H1 (cell line): ENCODE measurements around the gene LGI4. TPM values are rescaled to one million over a fixed set of nuclear protein-coding genes. Genes with fewer than 3 reads are reported as not detected.

Experiments used
- CTCF ChIA-PET: fragments of 300-600 bp; sonication (Branson Sonifier 250); formaldehyde crosslinking; loops from one replicate; lab custom pipeline; 2021; ENCODE audit not compliant: partially characterized antibody; lab: Charles Lee
- POLR2A ChIA-PET: fragments of 300-600 bp; sonication (Branson Sonifier 250); formaldehyde crosslinking; loops from one replicate; lab custom pipeline; 2021; ENCODE audit warnings: inconsistent platforms; ENCODE audit not compliant: partially characterized antibody; lab: Charles Lee
- DNase-seq, 2 experiments: peaks; one replicate each; pipeline versions ENCODE4 v3.0.0 to v3.0.0-alpha.2; 2010 to 2022; ENCODE audit warnings: low spot score in 2 of 2, low read depth in 1 of 2, mixed read lengths in 1 of 2
- FAIRE-seq: peaks from 2 replicates; lab custom pipeline; 2011; peaks lifted over from hg19 to GRCh38; lab: Jason Lieb, UNC
- H2AFZ ChIP-seq: 2 replicates; pipeline ENCODE4 v1.8.1; 2012; ENCODE audit warnings: low read length, inconsistent platforms
- H2AK5ac ChIP-seq: 2 replicates; pipeline ENCODE4 v1.6.1; 2013; ENCODE audit warnings: low read depth, low read length
- H2BK120ac ChIP-seq: replicated peaks from 2 replicates; pipeline ENCODE3; 2013; ENCODE audit warnings: low read depth, low read length, inconsistent platforms
- H2BK12ac ChIP-seq: 2 replicates; pipeline ENCODE4 v1.6.1; 2013; ENCODE audit warnings: low read depth, low read length
- H2BK15ac ChIP-seq: 2 replicates; pipeline ENCODE4 v1.6.1; 2013; ENCODE audit warnings: low read length
- H2BK20ac ChIP-seq: 2 replicates; pipeline ENCODE4 v1.6.1; 2013; ENCODE audit warnings: low read length
- H2BK5ac ChIP-seq: 2 replicates; pipeline ENCODE4 v1.6.1; 2013; ENCODE audit warnings: low read depth, low read length
- H3K14ac ChIP-seq: 2 replicates; pipeline ENCODE4 v1.6.1; 2013; ENCODE audit warnings: inconsistent platforms; ENCODE audit not compliant: insufficient read length
- H3K18ac ChIP-seq: 2 replicates; pipeline ENCODE4 v1.6.1; 2013; ENCODE audit warnings: low read length; ENCODE audit errors: extremely low read depth
- H3K23ac ChIP-seq: 2 replicates; pipeline ENCODE4 v1.6.1; 2013; ENCODE audit warnings: inconsistent platforms; ENCODE audit not compliant: insufficient read length
- H3K23me2 ChIP-seq: 2 replicates; pipeline ENCODE4 v1.6.1; 2013; ENCODE audit warnings: low read depth, low read length
- H3K27ac ChIP-seq: 2 replicates; pipeline ENCODE4 v1.6.1; 2011; ENCODE audit warnings: low read depth, low read length, inconsistent platforms
- H3K27me3 ChIP-seq, 4 experiments: replicated peaks in 1 of 4; 1 replicate in 1 of 4; 2 replicates in 3 of 4; pipeline versions ENCODE4 v1.6.1 to v1.8.1; 2011 to 2013; ENCODE audit warnings: low read length in 3 of 4, mild to moderate bottlenecking in 3 of 4, inconsistent platforms in 2 of 4, mixed read lengths in 2 of 4, moderate library complexity in 1 of 4; ENCODE audit not compliant: control insufficient read depth in 3 of 4, insufficient read depth in 3 of 4; ENCODE audit errors: extremely low read depth in 1 of 4
- H3K36me3 ChIP-seq, 4 experiments: 2 replicates each; pipeline versions ENCODE4 v1.6.1 to v1.8.1; 2011 to 2013; ENCODE audit warnings: mild to moderate bottlenecking in 4 of 4, low read length in 3 of 4, moderate library complexity in 2 of 4, control low read depth in 1 of 4, inconsistent platforms in 1 of 4; ENCODE audit not compliant: insufficient read depth in 4 of 4, control insufficient read depth in 2 of 4
- H3K4ac ChIP-seq: replicated peaks from 2 replicates; pipeline ENCODE3; 2013; ENCODE audit warnings: low read length, low read depth, mixed read lengths, inconsistent platforms; ENCODE audit not compliant: insufficient read length
- H3K4me1 ChIP-seq, 4 experiments: replicated peaks in 1 of 4; 1 replicate in 1 of 4; 2 replicates in 3 of 4; pipeline versions ENCODE4 v1.6.1 to v1.8.1; 2011 to 2013; ENCODE audit warnings: low read length in 3 of 4, inconsistent platforms in 2 of 4, mixed read lengths in 1 of 4; ENCODE audit not compliant: insufficient read depth in 4 of 4, control insufficient read depth in 3 of 4
- H3K4me2 ChIP-seq, 2 experiments: 2 replicates each; pipeline versions ENCODE4 v1.6.1 to v1.8.1; 2011 to 2013; ENCODE audit warnings: low read depth in 2 of 2, low read length in 2 of 2, control low read depth in 1 of 2, inconsistent platforms in 1 of 2, mild to moderate bottlenecking in 1 of 2; ENCODE audit not compliant: insufficient read depth in 1 of 2
- H3K4me3 ChIP-seq, 4 experiments: fragments of 200-600, 300-600 bp in 1 of 4; sonication (generic), shearing (Covaris generic), sonication (Bioruptor Twin) in 1 of 4; 2 replicates each; pipeline versions ENCODE4 v1.5.1 to v1.8.1; 2011 to 2016; ENCODE audit warnings: low read length in 4 of 4, low read depth in 3 of 4, control low read depth in 2 of 4, inconsistent platforms in 2 of 4, mild to moderate bottlenecking in 2 of 4, mixed read lengths in 1 of 4, moderate library complexity in 1 of 4; ENCODE audit not compliant: insufficient read depth in 2 of 4; ENCODE audit errors: extremely low read depth in 1 of 4
- H3K56ac ChIP-seq: replicated peaks from 2 replicates; pipeline ENCODE3; 2013; ENCODE audit warnings: low read depth, mild to moderate bottlenecking, mixed read lengths, low read length, inconsistent platforms; ENCODE audit not compliant: insufficient read length
- H3K79me1 ChIP-seq: 2 replicates; pipeline ENCODE4 v1.6.1; 2013; ENCODE audit warnings: low read depth, low read length, control low read depth
- H3K79me2 ChIP-seq, 2 experiments: 2 replicates each; pipeline versions ENCODE4 v1.6.1 to v1.8.1; 2012 to 2013; ENCODE audit warnings: low read length in 2 of 2, mild to moderate bottlenecking in 2 of 2, inconsistent platforms in 1 of 2; ENCODE audit not compliant: insufficient read depth in 2 of 2, control insufficient read depth in 1 of 2
- H3K9ac ChIP-seq, 4 experiments: replicated peaks in 1 of 4; 1 replicate in 1 of 4; 2 replicates in 3 of 4; pipeline versions ENCODE4 v1.6.1 to v1.8.1; 2011 to 2013; ENCODE audit warnings: low read depth in 3 of 4, low read length in 3 of 4, control low read depth in 2 of 4, mild to moderate bottlenecking in 2 of 4, moderate library complexity in 2 of 4, inconsistent platforms in 1 of 4; ENCODE audit errors: extremely low read depth in 1 of 4
- H3K9me3 ChIP-seq, 2 experiments: 2 replicates each; pipeline versions ENCODE4 v1.6.1 to v1.8.1; 2012 to 2013; ENCODE audit warnings: mild to moderate bottlenecking in 2 of 2, moderate library complexity in 2 of 2, control low read depth in 1 of 2, inconsistent platforms in 1 of 2, low read depth in 1 of 2, low read length in 1 of 2, mixed read lengths in 1 of 2; ENCODE audit not compliant: insufficient read depth in 2 of 2
- H4K20me1 ChIP-seq, 2 experiments: replicated peaks in 1 of 2; 2 replicates each; pipeline versions ENCODE3 to v1.8.1; 2011 to 2013; ENCODE audit warnings: inconsistent platforms in 2 of 2, low read length in 2 of 2, mild to moderate bottlenecking in 1 of 2; ENCODE audit not compliant: insufficient read depth in 2 of 2, control insufficient read depth in 1 of 2
- H4K5ac ChIP-seq: 2 replicates; pipeline ENCODE4 v1.6.1; 2013; ENCODE audit warnings: low read length, low read depth, mixed read lengths, inconsistent platforms; ENCODE audit not compliant: insufficient read length
- H4K8ac ChIP-seq: 2 replicates; pipeline ENCODE4 v1.8.0; 2013; ENCODE audit warnings: mild to moderate bottlenecking, moderate library complexity, low read length, inconsistent platforms; ENCODE audit not compliant: insufficient read depth; ENCODE audit errors: extremely low read depth
- H4K91ac ChIP-seq: replicated peaks from 2 replicates; pipeline ENCODE3; 2013; ENCODE audit warnings: low read length, mixed read lengths, inconsistent platforms; ENCODE audit not compliant: insufficient read length
- BRCA1 ChIP-seq: IDR thresholded peaks from 2 replicates; pipeline ENCODE4 v1.6.1; 2012; ENCODE audit warnings: low read depth, low read length, improper control_type of control experiment
- EGR1 ChIP-seq: IDR thresholded peaks from 2 replicates; pipeline ENCODE4 v1.6.1; 2011; ENCODE audit warnings: low read depth, low read length, borderline replicate concordance
- EP300 ChIP-seq, 2 experiments: IDR thresholded peaks; 1 replicate in 1 of 2; 2 replicates in 1 of 2; pipeline ENCODE4 v1.6.1; 2011 to 2012; ENCODE audit warnings: low read depth in 2 of 2, low read length in 2 of 2, mild to moderate bottlenecking in 2 of 2, borderline replicate concordance in 1 of 2, inconsistent platforms in 1 of 2, moderate library complexity in 1 of 2
- EZH2 ChIP-seq: fragments of 200-600 bp; sonication (generic); IDR thresholded peaks from 2 replicates; pipeline ENCODE4 v1.7.1; 2012; ENCODE audit warnings: low read depth, mild to moderate bottlenecking, moderate library complexity, low read length, inconsistent platforms; ENCODE audit not compliant: severe bottlenecking
- MAFK ChIP-seq: IDR thresholded peaks from 2 replicates; pipeline ENCODE4 v1.6.1; 2012; ENCODE audit warnings: low read depth, mild to moderate bottlenecking, improper control_type of control experiment, low read length
- RXRA ChIP-seq: IDR thresholded peaks from 2 replicates; pipeline ENCODE4 v1.6.1; 2011; ENCODE audit warnings: low read depth, mild to moderate bottlenecking, low read length, moderate library complexity; ENCODE audit not compliant: insufficient read depth
- SP4 ChIP-seq: IDR thresholded peaks from 2 replicates; pipeline ENCODE4 v1.6.1; 2012; ENCODE audit warnings: low read length, inconsistent platforms
- USF2 ChIP-seq: IDR thresholded peaks from 2 replicates; pipeline ENCODE4 v1.6.1; 2011; ENCODE audit warnings: low read length, improper control_type of control experiment
- WGBS, 2 experiments: shearing (Covaris generic) in 1 of 2; methylation state at CpG; one replicate each; pipeline versions ENCODE4 v1.1.6 to v1.1.7; 2013 to 2015; ENCODE audit warnings: low lambda C conversion rate in 2 of 2, mixed read lengths in 2 of 2, inconsistent platforms in 1 of 2, low coverage in 1 of 2, missing lambda C conversion rate in 1 of 2; ENCODE audit not compliant: insufficient replicate concordance in 2 of 2, insufficient coverage in 1 of 2, insufficient read length in 1 of 2; ENCODE audit errors: extremely low coverage in 1 of 2, missing lambda C conversion rate in 1 of 2; 5-methylcytosine and 5-hydroxymethylcytosine counted together
- polyA plus RNA-seq, 7 experiments: library from polyadenylated mRNA; depleted of rRNA in 3 of 7; stranded (reverse) in 5 of 7; unstranded in 2 of 7; fragments of >200 nt in 5 of 7; fragments of 200-250 nt in 2 of 7; gene quantifications; 1 replicate in 5 of 7; 2 replicates in 1 of 7; 4 replicates in 1 of 7; pipeline versions ENCODE4 v1.2.1 to v1.2.3, GENCODE V29; 2011 to 2013; ENCODE audit warnings: missing spikeins in 2 of 7, mixed read lengths in 2 of 7
- total RNA-seq: library from RNA; stranded (reverse); fragmentation: NEBNext Ultra II Directional; extraction: Animal tissue kit (Norgen Biotek cat#: 25700); gene quantifications from 2 replicates; pipeline ENCODE4 v1.2.1, GENCODE V29; 2021

Gene LGI4
- total and polyA plus RNA-seq, 2 of the 8 experiments (the other 6 are each of a cell fraction or from before 2014, with no cell fraction given): 2.0 to 8.2 TPM

DNA sequence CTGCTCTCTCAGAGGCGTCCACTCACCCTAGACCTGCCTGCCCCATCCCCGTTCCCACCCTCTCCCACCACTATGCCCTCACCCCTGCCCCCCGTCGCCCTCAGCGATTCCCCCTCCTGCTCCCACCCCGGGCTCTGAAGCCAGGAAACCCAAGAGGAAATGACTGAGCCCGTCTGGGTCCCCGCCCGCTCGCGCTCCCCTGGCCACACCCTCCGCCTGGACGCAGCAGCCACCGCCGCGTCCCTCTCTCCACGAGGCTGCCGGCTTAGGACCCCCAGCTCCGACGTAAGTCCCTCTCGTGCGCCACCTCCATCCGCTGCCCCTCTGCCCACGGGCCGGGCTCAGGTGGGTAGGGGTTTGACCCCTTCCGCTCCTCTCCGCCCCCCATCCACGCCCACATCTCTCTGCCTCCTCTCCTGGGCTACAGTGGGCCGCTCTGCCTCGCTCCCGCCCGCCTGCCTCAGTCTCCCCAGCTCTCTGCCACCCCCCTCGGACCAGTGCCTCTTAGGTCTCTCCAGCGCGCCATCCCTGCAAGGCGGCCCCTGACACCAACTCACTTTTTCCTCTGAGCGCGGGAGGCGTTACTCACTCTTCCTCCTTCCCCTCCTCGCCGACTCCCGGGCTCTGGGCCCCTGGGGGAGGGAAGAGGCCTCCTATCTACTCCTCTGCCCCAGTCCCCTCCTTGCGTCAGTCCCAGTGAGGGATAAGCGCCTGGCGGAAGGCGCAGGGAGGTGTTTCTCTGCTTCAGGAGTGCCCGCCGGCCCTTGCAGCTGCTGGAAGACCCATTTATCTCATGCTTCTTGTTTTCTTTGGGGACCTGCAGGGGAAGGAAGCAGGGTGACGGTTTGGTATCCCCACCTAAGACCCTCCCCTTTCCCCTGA is 19.9 kb upstream of the LGI4 start, which contains the start of gene FXYD5:
Gene FXYD5, plus strand, starts transcription at position 211 of the 882 bp plus-strand sequence. CDS start 816 bp downstream, outside the sequence.
- no peak for FAIRE-seq
- TF ChIP-seq RXRA (no peak), BRCA1 (no peak), SP4 (no peak), USF2 (no peak), EGR1 (no peak), EZH2 (no peak), MAFK (no peak), EP300 (IDR thresholded peaks at IDR 0.05; ENCODE audit: borderline replicate concordance in 1 of 2, low read depth in 2 of 2, low read length in 2 of 2) (no peak)

More for the DNA sequence above, 19.9 kb upstream of the LGI4 start, which contains the start of gene FXYD5:
- no peak within 1 kb of the TSS for H3K23ac ChIP-seq
- 2% methylated on average over 46 of the region's 49 CpGs; no CpG with 5 or more reads in 1 of the 2 experiments for WGBS, 2 experiments
- H3K9ac ChIP-seq: peak within 1 kb of the TSS in 3 of 4 experiments; percentile 31 to 42 (median 34); a peak in 5 of 7 replicates
- peaks cover 4 to 28% (median 19%) of the 10 kb centered on the region in 4 experiments for H3K4me1 ChIP-seq
- peaks cover 9% of the 10 kb centered on the region; the same call in 1 of the 2 replicates for H3K23me2 ChIP-seq
- peaks cover 0 to 11% of the 10 kb centered on the region in 2 experiments; a peak in 1 of 4 replicates for H3K79me2 ChIP-seq
- H2BK5ac ChIP-seq: peak within 1 kb of the TSS; percentile 89; the same call in 1 of the 2 replicates
- peaks cover 6% of the 10 kb centered on the region for H3K79me1 ChIP-seq
- ChIA-PET POLR2A (interaction anchor here (0.7 to 5.6 kb wide), 16 partner anchors 9 to 113 kb away, joined by 3 to 67 read pairs (median 6); partner anchors contain the start of genes FXYD7, LGI4 and USF2), CTCF (interaction anchor here (0.5 to 4.3 kb wide), 28 partner anchors 8 to 1445 kb away, joined by 3 to 60 read pairs (median 6); partner anchors contain the start of gene FXYD7)
- peak in 1 of 2 experiments; percentile 72 for DNase-seq
- H2BK120ac ChIP-seq: peak within 1 kb of the TSS; percentile 57
- H4K91ac ChIP-seq: peak within 1 kb of the TSS; percentile 92
- peak within 1 kb of the TSS; percentile 95 for H3K18ac ChIP-seq
- H2AK5ac ChIP-seq: no peak within 1 kb of the TSS
- H3K4me2 ChIP-seq: peak within 1 kb of the TSS; percentile 82 to 91
- H3K4ac ChIP-seq: peak within 1 kb of the TSS; percentile 69
- peak within 1 kb of the TSS; percentile 78 for H4K8ac ChIP-seq
- H2AFZ ChIP-seq: peak within 1 kb of the TSS; percentile 38; the same call in 1 of the 2 replicates
- peaks cover 2 to 20% (median 10%) of the 10 kb centered on the region in 4 experiments; a peak in 6 of 8 replicates for H3K36me3 ChIP-seq
- H2BK20ac ChIP-seq: peak within 1 kb of the TSS; percentile 15; the same call in 1 of the 2 replicates
- peak within 1 kb of the TSS; percentile 78 for H4K5ac ChIP-seq
- H3K4me3 ChIP-seq: peak within 1 kb of the TSS; percentile 68 to 80 (median 74)
- peak within 1 kb of the TSS; percentile 86; the same call in 1 of the 2 replicates for H2BK12ac ChIP-seq
- peak within 1 kb of the TSS; percentile 77; the same call in 1 of the 2 replicates for H2BK15ac ChIP-seq
- H3K27ac ChIP-seq: peak within 1 kb of the TSS; percentile 21; the same call in 1 of the 2 replicates
- peak within 1 kb of the TSS; percentile 63 for H3K56ac ChIP-seq
- H3K14ac ChIP-seq: peak within 1 kb of the TSS; percentile 13
- peaks cover 0 to 5% (median 3%) of the 10 kb centered on the region in 4 experiments; a peak in 3 of 7 replicates for H3K27me3 ChIP-seq
- peaks cover 1 to 5% of the 10 kb centered on the region in 2 experiments for H4K20me1 ChIP-seq
- no peaks in the 10 kb centered on the region for H3K9me3 ChIP-seq
